ENCODE results near the gene MYO15A. TPM values are rescaled to one million over a fixed set of nuclear protein-coding genes. Genes with fewer than 3 reads are reported as not detected.

The MYO15A gene
- total and polyA plus RNA-seq, 2 experiments from 2014 or later: 1.0 to 2.2 TPM

DNA sequence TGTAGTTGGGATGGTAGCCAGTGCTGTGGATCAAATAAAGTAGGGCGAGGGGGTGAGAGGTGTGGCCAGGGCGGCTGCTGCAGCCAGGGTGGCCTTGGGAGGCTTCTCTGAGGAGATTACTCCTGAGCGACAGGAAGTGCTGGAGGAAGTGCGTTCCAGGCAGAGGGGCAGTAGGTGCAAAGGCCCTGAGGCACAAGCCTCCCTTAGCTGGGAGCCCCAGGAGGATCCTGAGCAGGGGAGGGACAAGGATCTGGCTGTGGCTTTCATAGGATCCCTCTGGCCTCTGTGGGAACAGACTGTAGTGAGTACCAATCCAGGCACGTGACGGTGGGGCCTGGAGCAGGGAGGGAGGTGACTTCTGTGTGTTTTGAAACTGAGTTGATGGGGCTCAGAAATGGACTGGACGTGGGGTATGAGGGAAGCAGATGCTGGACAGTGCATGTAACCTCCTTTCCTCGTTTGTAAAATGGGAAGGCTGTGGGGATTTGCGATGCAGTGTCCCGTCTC, 119.7 kb downstream of the MYO15A start (continued):
- TF ChIP-seq CTCF (conservative IDR thresholded peaks at IDR 0.05; ENCODE audit: low read depth in 2 of 2) (no peak), JUNB (IDR thresholded peaks at IDR 0.05; ENCODE audit: unreplicated experiment) (no peak), ZNF462 (CRISPR knock-in tag; IDR thresholded peaks at IDR 0.05) (no peak), EZH2 (IDR thresholded peaks at IDR 0.05; ENCODE audit: low read depth, unreplicated experiment) (no peak)

GRCh38 chr17:18229254-18229653, 120.7 kb downstream of the MYO15A start:
- Mint-ChIP-seq H3K27ac (no peak overlapping the region), H3K4me3 (no peak overlapping the region), H3K9me3 (no peaks in the 10 kb centered on the region), H3K4me1 (peaks cover 19% of the 10 kb centered on the region), H3K36me3 (ENCODE audit: low read depth) (peaks cover 2% of the 10 kb centered on the region; the same call in 1 of the 3 replicates), H3K27me3 (ENCODE audit: insufficient read depth, low read depth, poor library complexity) (peaks cover 12% of the 10 kb centered on the region)
- no peaks in the 10 kb centered on the region for H3K36me3 ChIP-seq (ENCODE audit: insufficient read depth)
- H3K79me2 ChIP-seq (replicated peaks; ENCODE audit: insufficient read depth): peaks cover 58% of the 10 kb centered on the region
- H3K9me2 ChIP-seq (ENCODE audit: insufficient read depth): no peaks in the 10 kb centered on the region
- H4K20me1 ChIP-seq (replicated peaks; ENCODE audit: insufficient read depth): peaks cover 4% of the 10 kb centered on the region
- H3K27me3 ChIP-seq (ENCODE audit: insufficient read depth): no peaks in the 10 kb centered on the region
- no peak overlapping the region for H3K27ac ChIP-seq (ENCODE audit: low read depth)
- no peaks in the 10 kb centered on the region for H3F3A ChIP-seq (replicated peaks; ENCODE audit: low read depth)
- no peak for DNase-seq (ENCODE audit: low spot score)
- no peak overlapping the region for H3K4me3 ChIP-seq
- H2AFZ ChIP-seq: no peak overlapping the region
- peaks cover 8% of the 10 kb centered on the region for H3K4me1 ChIP-seq (ENCODE audit: insufficient read depth)
- no peak overlapping the region for H3K4me2 ChIP-seq
- ATAC-seq: no peak
- no peak for TF ChIP-seq CTCF (conservative IDR thresholded peaks at IDR 0.05; ENCODE audit: low read depth in 2 of 2)
- no peak for TF ChIP-seq ZNF114 (CRISPR knock-in tag; IDR thresholded peaks at IDR 0.05)

All from GM23338 (cell line).